Activated T-helper 1 cell treated with anti-CD3 and anti-CD28 coated beads, Interleukin-12 subunit alpha, Interleukin-12 subunit beta, Interleukin-2, Interleukin-4 antibody, amounts not matched to agents 30 ng/mL and 10 ng/mL and 1 ng/mL, durations not matched to agents 14 hours and 24 hours and 36 hours (primary cell): ENCODE results near the gene SBDS. TPM values are rescaled to one million over a fixed set of nuclear protein-coding genes. Genes with fewer than 3 reads are reported as not detected.
"Not testable (repeated sequence)": the region's sequence is repeated elsewhere in the genome, so short reads cannot be mapped to it uniquely, and the experiment has no call there.

ENCODE experiments used
- DNase-seq: peaks from one replicate; pipeline ENCODE4 v3.0.0; 2021; ENCODE audit warnings: low spot score
- H3K27ac Mint-ChIP-seq: one replicate; pipeline ENCODE4 v1.8.0; 2021; ENCODE audit warnings: mild to moderate bottlenecking, mixed read lengths
- H3K27me3 Mint-ChIP-seq: one replicate; pipeline ENCODE4 v1.8.0; 2022; ENCODE audit warnings: mild to moderate bottlenecking, moderate library complexity, mixed read lengths; ENCODE audit not compliant: insufficient read depth
- H3K36me3 Mint-ChIP-seq: one replicate; pipeline ENCODE4 v1.8.0; 2021; ENCODE audit warnings: low read depth, mixed read lengths
- H3K4me1 Mint-ChIP-seq: one replicate; pipeline ENCODE4 v1.8.0; 2021; ENCODE audit warnings: low read depth, mixed read lengths
- H3K4me3 Mint-ChIP-seq: one replicate; pipeline ENCODE4 v1.8.0; 2021; ENCODE audit warnings: mild to moderate bottlenecking, moderate library complexity, mixed read lengths
- H3K9me3 Mint-ChIP-seq: one replicate; pipeline ENCODE4 v1.8.0; 2021; ENCODE audit warnings: mixed read lengths
- intact Hi-C: fragments of 100-400 bp; cut with micrococcal nuclease; formaldehyde crosslinking; loops from one replicate; pipeline ENCODE4 v1.15.1; 2024
- total RNA-seq: library from RNA; stranded (reverse); gene quantifications from 2 replicates; pipeline ENCODE4 v1.2.3, GENCODE V29; 2022

Gene SBDS
- 68.5 and 69.3 TPM in 2 replicates for total RNA-seq

- intact Hi-C loops: loop anchor here (1.0 to 10.0 kb wide), 6 partner anchors 75 to 1990 kb away; partner anchors contain the start of genes CRCP, ERV3-1 and RABGEF1
- H3K27me3 Mint-ChIP-seq, H3K9me3 Mint-ChIP-seq: not testable (repeated sequence)
- Mint-ChIP-seq H3K36me3 (peaks cover 24% of the 10 kb centered on the region), H3K4me1 (peaks cover 26% of the 10 kb centered on the region), H3K4me3 (peak within 1 kb of the TSS; percentile 100), H3K27ac (peak within 1 kb of the TSS; percentile 100)
- peak; percentile 94 for DNase-seq
Measured at GRCh38 chr7:66995050-66995776, at the start of gene SBDS. Gene SBDS (minus strand): TSS chr7:66995586. CDS start chr7:66995417, 169 bp downstream.

- H3K4me3 Mint-ChIP-seq, H3K27ac Mint-ChIP-seq, intact Hi-C loops, DNase-seq, H3K9me3 Mint-ChIP-seq, H3K4me1 Mint-ChIP-seq, H3K27me3 Mint-ChIP-seq, H3K36me3 Mint-ChIP-seq: not testable (repeated sequence)
Measured at GRCh38 chr7:67043559-67043930, 48.2 kb upstream of the SBDS start.

- H3K4me1 Mint-ChIP-seq, DNase-seq, H3K9me3 Mint-ChIP-seq, H3K27ac Mint-ChIP-seq, intact Hi-C loops, H3K27me3 Mint-ChIP-seq, H3K4me3 Mint-ChIP-seq, H3K36me3 Mint-ChIP-seq: not testable (repeated sequence)
Measured at GRCh38 chr7:67042781-67043558, 47.6 kb upstream of the SBDS start.

GRCh38 chr7:67040832-67041231 is 45.4 kb upstream of the SBDS start:
- not testable (repeated sequence) for H3K27me3 Mint-ChIP-seq, DNase-seq, H3K36me3 Mint-ChIP-seq, H3K4me3 Mint-ChIP-seq, H3K4me1 Mint-ChIP-seq, H3K9me3 Mint-ChIP-seq
- intact Hi-C loops: loop anchor here (2.0 kb wide), 1 partner anchor 262 kb away; no protein-coding TSS in a partner anchor
- H3K27ac Mint-ChIP-seq: peak overlapping the region; percentile 40

GRCh38 chr7:67036432-67037395 is 41.3 kb upstream of the SBDS start:
- DNase-seq, H3K4me1 Mint-ChIP-seq, H3K9me3 Mint-ChIP-seq, intact Hi-C loops, H3K27ac Mint-ChIP-seq, H3K27me3 Mint-ChIP-seq, H3K4me3 Mint-ChIP-seq: not testable (repeated sequence)
- peaks cover 14% of the 10 kb centered on the region for H3K36me3 Mint-ChIP-seq

- peaks cover 24% of the 10 kb centered on the region for H3K36me3 Mint-ChIP-seq
- no peak for DNase-seq
- intact Hi-C loops: no loop called here
- H3K9me3 Mint-ChIP-seq: peaks cover 19% of the 10 kb centered on the region
- H3K4me1 Mint-ChIP-seq: no peaks in the 10 kb centered on the region
- no peak overlapping the region for H3K4me3 Mint-ChIP-seq
- no peak overlapping the region for H3K27ac Mint-ChIP-seq
- no peaks in the 10 kb centered on the region for H3K27me3 Mint-ChIP-seq
Measured at GRCh38 chr7:67033251-67033650, 37.9 kb upstream of the SBDS start.

GRCh38 chr7:67031685-67032084 is 36.3 kb upstream of the SBDS start:
- Mint-ChIP-seq H3K9me3 (peaks cover 19% of the 10 kb centered on the region), H3K36me3 (peaks cover 27% of the 10 kb centered on the region)
- H3K4me1 Mint-ChIP-seq, H3K27me3 Mint-ChIP-seq, intact Hi-C loops, DNase-seq, H3K27ac Mint-ChIP-seq, H3K4me3 Mint-ChIP-seq: not testable (repeated sequence)

GRCh38 chr7:67025459-67025858 is 30.1 kb upstream of the SBDS start:
- H3K27ac Mint-ChIP-seq, intact Hi-C loops, H3K27me3 Mint-ChIP-seq, DNase-seq, H3K4me3 Mint-ChIP-seq, H3K4me1 Mint-ChIP-seq: not testable (repeated sequence)
- H3K9me3 Mint-ChIP-seq: peaks cover 14% of the 10 kb centered on the region
- peaks cover 29% of the 10 kb centered on the region for H3K36me3 Mint-ChIP-seq

GRCh38 chr7:67022511-67022910 is 27.1 kb upstream of the SBDS start:
- intact Hi-C loops: no loop called here
- H3K27me3 Mint-ChIP-seq: no peaks in the 10 kb centered on the region
- peaks cover 28% of the 10 kb centered on the region for H3K36me3 Mint-ChIP-seq
- H3K9me3 Mint-ChIP-seq: no peaks in the 10 kb centered on the region
- DNase-seq: no peak
- H3K4me1 Mint-ChIP-seq: no peaks in the 10 kb centered on the region
- no peak overlapping the region for H3K4me3 Mint-ChIP-seq
- no peak overlapping the region for H3K27ac Mint-ChIP-seq

- Mint-ChIP-seq H3K9me3 (no peaks in the 10 kb centered on the region), H3K36me3 (peaks cover 32% of the 10 kb centered on the region)
Measured at GRCh38 chr7:67021260-67021659, 25.9 kb upstream of the SBDS start.

GRCh38 chr7:67019562-67020390 is 24.4 kb upstream of the SBDS start:
- Mint-ChIP-seq H3K4me3 (no peak overlapping the region), H3K9me3 (no peaks in the 10 kb centered on the region), H3K27ac (no peak overlapping the region), H3K36me3 (peaks cover 32% of the 10 kb centered on the region), H3K4me1 (no peaks in the 10 kb centered on the region), H3K27me3 (no peaks in the 10 kb centered on the region)
- no peak for DNase-seq
- intact Hi-C loops: no loop called here

More at GRCh38 chr7:67021260-67021659, 25.9 kb upstream of the SBDS start:
- Mint-ChIP-seq H3K27ac (peak overlapping the region; percentile 10), H3K4me3 (no peak overlapping the region), H3K27me3 (no peaks in the 10 kb centered on the region), H3K4me1 (no peaks in the 10 kb centered on the region)
- intact Hi-C loops: no loop called here
- DNase-seq: no peak

- Mint-ChIP-seq H3K36me3 (peaks cover 36% of the 10 kb centered on the region), H3K27ac (peak overlapping the region; percentile 49), H3K27me3 (no peaks in the 10 kb centered on the region), H3K4me1 (no peaks in the 10 kb centered on the region), H3K4me3 (no peak overlapping the region), H3K9me3 (no peaks in the 10 kb centered on the region)
- no peak for DNase-seq
- intact Hi-C loops: no loop called here
Measured at GRCh38 chr7:67018940-67019339, 23.6 kb upstream of the SBDS start.
